ENCODE measurements around the gene TPST2.

TPST2 gene

GRCh38 chr22:26483439-26484359 is 106.2 kb downstream of the TPST2 start, which contains the start of the genes HPS4 and SRRD:
TSS of gene HPS4 (minus strand) at chr22:26483783. CDS start at chr22:26481762, 2,021 bp downstream.
TSS of gene SRRD (plus strand) at chr22:26483877. CDS start at chr22:26483891, 14 bp downstream.
- TF ChIP-seq CTCF (IDR thresholded peaks at IDR 0.05), result no peak
- no peaks in the 10 kb centered on the region for H3K27me3 Mint-ChIP-seq (ENCODE audit: low read depth, poor library complexity)
- peak within 1 kb of the TSS; percentile 99 for H3K27ac Mint-ChIP-seq
- H3K4me1 Mint-ChIP-seq, result peaks cover 67% of the 10 kb centered on the region
- H3K9me3 Mint-ChIP-seq, result no peaks in the 10 kb centered on the region
- H3K36me3 Mint-ChIP-seq (ENCODE audit: low read depth), result peaks cover 4% of the 10 kb centered on the region
- DNase-seq, result peak; percentile 95
- peak within 1 kb of the TSS; percentile 96 for H3K4me3 Mint-ChIP-seq

- Mint-ChIP-seq H3K4me1 (peaks cover 70% of the 10 kb centered on the region), H3K9me3 (no peaks in the 10 kb centered on the region), H3K4me3 (peak overlapping the region; percentile 96), H3K27me3 (ENCODE audit: low read depth, poor library complexity) (no peaks in the 10 kb centered on the region), H3K36me3 (ENCODE audit: low read depth) (peaks cover 6% of the 10 kb centered on the region), H3K27ac (peak overlapping the region; percentile 99)
- no peak for DNase-seq
- no peak for TF ChIP-seq CTCF (IDR thresholded peaks at IDR 0.05)
Measured at GRCh38 chr22:26483043-26483438, 106.9 kb downstream of the TPST2 start.

- Mint-ChIP-seq H3K9me3 (no peaks in the 10 kb centered on the region), H3K27ac (peak overlapping the region; percentile 78), H3K27me3 (ENCODE audit: low read depth, poor library complexity) (no peaks in the 10 kb centered on the region), H3K4me1 (peaks cover 75% of the 10 kb centered on the region), H3K4me3 (peak overlapping the region; percentile 96), H3K36me3 (ENCODE audit: low read depth) (peaks cover 15% of the 10 kb centered on the region)
- DNase-seq, result no peak
- no peak for TF ChIP-seq CTCF (IDR thresholded peaks at IDR 0.05)
Measured at GRCh38 chr22:26482161-26482560, 107.8 kb downstream of the TPST2 start.

- peaks cover 20% of the 10 kb centered on the region for H3K36me3 Mint-ChIP-seq (ENCODE audit: low read depth)
- peak overlapping the region; percentile 68 for H3K27ac Mint-ChIP-seq
- H3K4me1 Mint-ChIP-seq, result peaks cover 75% of the 10 kb centered on the region
Measured at GRCh38 chr22:26481694-26482093, 108.2 kb downstream of the TPST2 start.

GRCh38 chr22:26481112-26481693 is 108.7 kb downstream of the TPST2 start:
- TF ChIP-seq CTCF (IDR thresholded peaks at IDR 0.05), result no peak
- peaks cover 23% of the 10 kb centered on the region for H3K36me3 Mint-ChIP-seq (ENCODE audit: low read depth)
- H3K27ac Mint-ChIP-seq, result no peak overlapping the region
- peaks cover 75% of the 10 kb centered on the region for H3K4me1 Mint-ChIP-seq
- no peaks in the 10 kb centered on the region for H3K27me3 Mint-ChIP-seq (ENCODE audit: low read depth, poor library complexity)
- no peak for DNase-seq
- peak overlapping the region; percentile 74 for H3K4me3 Mint-ChIP-seq
- no peaks in the 10 kb centered on the region for H3K9me3 Mint-ChIP-seq

More at GRCh38 chr22:26481694-26482093, 108.2 kb downstream of the TPST2 start:
- Mint-ChIP-seq H3K9me3 (no peaks in the 10 kb centered on the region), H3K27me3 (ENCODE audit: low read depth, poor library complexity) (no peaks in the 10 kb centered on the region), H3K4me3 (peak overlapping the region; percentile 96)
- no peak for DNase-seq
- TF ChIP-seq CTCF (IDR thresholded peaks at IDR 0.05), result no peak
